Activated naive CD4-positive, alpha-beta T cell treated with anti-CD3 and anti-CD28 coated beads, Interleukin-2, amount 50 U/mL, for 72 hours (primary cell): ENCODE data around the gene TRABD2A. TPM values are rescaled to one million over a fixed set of nuclear protein-coding genes. Genes with fewer than 3 reads are reported as not detected.

ENCODE experiments used
- ATAC-seq, 2 donors: fragments of 150-1000 bp; cut with Tn5 transposase; 2 replicates each; pipeline ENCODE4 v1.10.0; 2021; ENCODE audit warnings: mild to moderate bottlenecking in 2 of 2, moderate library complexity in 2 of 2
- DNase-seq, 2 donors: peaks; one replicate each; pipeline ENCODE4 v3.0.0; 2021 to 2022; ENCODE audit warnings: low spot score in 2 of 2
- H3K27ac Mint-ChIP-seq, 2 donors: one replicate each; pipeline ENCODE4 v1.8.0; 2022; ENCODE audit warnings: mild to moderate bottlenecking in 2 of 2, mixed read lengths in 2 of 2
- H3K36me3 Mint-ChIP-seq, 2 donors: one replicate each; pipeline ENCODE4 v1.8.0; 2022; ENCODE audit warnings: mixed read lengths in 2 of 2
- H3K9me3 Mint-ChIP-seq, 2 donors: one replicate each; pipeline ENCODE4 v1.8.0; 2022; ENCODE audit warnings: mixed read lengths in 2 of 2
- total RNA-seq, 2 donors: library from RNA; stranded (reverse); gene quantifications; one replicate each; pipeline ENCODE4 v1.2.3, GENCODE V29; 2022

Gene TRABD2A
- total RNA-seq, 2 donors from 2014 or later: 53.6 to 59.9 TPM

- DNase-seq: no peak
- peak overlapping the region; percentile 96 to 99 for H3K27ac Mint-ChIP-seq
- peaks cover 26 to 44% of the 10 kb centered on the region in 2 donors for H3K36me3 Mint-ChIP-seq
- peaks cover 13 to 15% of the 10 kb centered on the region in 2 donors for H3K9me3 Mint-ChIP-seq
- peak; percentile 10 to 13 for ATAC-seq
Observed at GRCh38 chr2:84906900-84907714, 26.2 kb upstream of the TRABD2A start.

- Mint-ChIP-seq H3K36me3 (peaks cover 26 to 50% of the 10 kb centered on the region in 2 donors), H3K27ac (peak overlapping the region; percentile 96 to 99), H3K9me3 (peaks cover 13 to 15% of the 10 kb centered on the region in 2 donors)
- DNase-seq (peak; percentile 44 to 79), ATAC-seq (peak; percentile 13 to 23)
Observed at GRCh38 chr2:84906108-84906899, 25.4 kb upstream of the TRABD2A start.

DNA sequence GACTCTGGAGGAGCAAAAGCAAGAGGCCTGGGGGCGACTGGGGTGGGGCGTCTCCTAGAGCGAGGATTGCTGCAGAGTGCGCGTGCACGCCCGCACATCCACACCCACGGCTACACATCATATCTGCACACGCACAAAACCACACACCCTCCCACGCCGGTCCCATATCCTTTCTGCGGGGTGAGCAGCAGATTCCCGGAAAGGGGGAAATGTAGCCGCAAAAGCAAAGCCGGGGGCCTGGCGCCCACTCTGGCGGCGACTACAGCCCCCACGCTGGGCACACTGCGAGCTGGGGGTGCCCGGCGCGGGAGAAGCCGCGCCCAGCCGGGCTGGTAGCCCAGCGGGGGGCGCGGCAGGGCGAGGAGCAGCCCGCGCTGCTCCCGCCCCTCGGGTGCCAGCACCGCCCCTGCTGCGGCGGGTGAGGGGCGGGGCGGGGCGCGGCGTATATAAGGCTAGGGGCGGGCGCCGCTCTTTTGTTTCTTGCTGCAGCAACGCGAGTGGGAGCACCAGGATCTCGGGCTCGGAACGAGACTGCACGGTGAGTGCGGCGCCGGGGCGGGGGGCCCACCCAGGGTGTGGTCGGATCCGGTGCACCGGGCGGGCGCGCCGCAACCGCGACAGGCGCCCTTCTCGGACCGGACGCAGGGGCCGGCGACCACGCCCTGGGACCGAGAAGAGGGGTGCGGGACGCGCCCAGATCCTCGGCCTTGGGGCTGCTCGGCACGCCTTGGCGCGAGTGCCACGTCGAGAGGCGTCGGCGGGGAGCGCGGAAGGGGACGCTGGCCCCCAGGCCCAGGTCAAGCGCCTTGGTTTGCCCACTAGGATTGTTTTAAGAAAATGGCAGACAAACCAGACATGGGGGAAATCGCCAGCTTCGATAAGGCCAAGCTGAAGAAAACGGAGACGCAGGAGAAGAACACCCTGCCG is 24.6 kb upstream of the TRABD2A start, which contains the start of gene TMSB10:
Gene TMSB10, plus strand, starts transcription at position 476 of the 927 bp plus-strand sequence.
- ATAC-seq (peak; percentile 57 to 74), DNase-seq (peak; percentile 86 to 93)
- Mint-ChIP-seq H3K36me3 (peaks cover 31 to 50% of the 10 kb centered on the region in 2 donors), H3K9me3 (peaks cover 13 to 15% of the 10 kb centered on the region in 2 donors), H3K27ac (peak within 1 kb of the TSS; percentile 96 to 99)

- peaks cover 9 to 10% of the 10 kb centered on the region in 2 donors for H3K9me3 Mint-ChIP-seq
- peak overlapping the region; percentile 74 to 96 for H3K27ac Mint-ChIP-seq
- peaks cover 31 to 44% of the 10 kb centered on the region in 2 donors for H3K36me3 Mint-ChIP-seq
- DNase-seq: peak in 1 of 2 donors; percentile 41
- ATAC-seq: peak in 1 of 2 donors; percentile 3
Observed at GRCh38 chr2:84904717-84905174, 23.9 kb upstream of the TRABD2A start.

DNA sequence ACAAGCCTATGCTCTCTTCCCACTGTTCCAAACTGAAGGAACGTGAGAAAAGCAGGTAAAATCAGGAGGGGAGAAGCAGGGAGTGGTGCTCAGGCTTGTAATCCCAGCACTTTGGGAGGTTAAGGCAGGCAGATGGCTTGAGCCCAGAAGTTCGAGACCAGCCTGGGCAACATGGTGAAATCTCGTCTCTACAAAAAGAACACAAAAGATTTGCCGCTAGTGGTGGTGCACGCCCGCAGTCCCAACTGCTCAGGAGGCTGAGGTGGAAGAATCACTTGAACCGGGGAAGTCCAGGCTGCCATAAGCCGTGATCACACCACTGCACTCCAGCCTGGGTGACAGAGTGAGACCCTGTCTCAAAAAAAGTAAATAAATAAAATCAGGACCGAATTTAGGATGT is 23.3 kb upstream of the TRABD2A start:
- H3K36me3 Mint-ChIP-seq: peaks cover 31 to 38% of the 10 kb centered on the region in 2 donors
- DNase-seq: no peak

DNA sequence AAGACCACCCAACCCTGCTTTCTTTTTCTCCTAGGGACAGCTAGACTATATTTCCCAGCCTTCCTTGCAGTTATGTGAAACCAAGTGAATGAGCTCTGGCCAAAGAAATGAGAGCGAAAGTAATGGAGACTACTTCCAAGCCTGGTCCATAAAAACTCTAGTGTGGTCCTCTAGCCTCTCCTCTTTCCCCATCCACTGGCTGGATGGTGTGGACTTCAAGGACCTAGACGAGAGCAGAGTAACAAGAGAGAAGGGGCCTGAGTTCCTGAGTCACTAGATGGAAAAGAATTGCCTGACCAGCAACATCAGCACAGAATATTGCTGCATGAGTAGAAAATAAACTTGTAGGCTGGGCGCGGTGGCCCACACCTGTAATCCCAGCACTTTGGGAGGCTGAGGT is 21.6 kb upstream of the TRABD2A start:
- ATAC-seq: no peak
- H3K36me3 Mint-ChIP-seq: peaks cover 20 to 28% of the 10 kb centered on the region in 2 donors
- H3K27ac Mint-ChIP-seq: no peak overlapping the region
- no peak for DNase-seq
- peaks cover 0 to 4% of the 10 kb centered on the region in 2 donors for H3K9me3 Mint-ChIP-seq

More for the DNA sequence above, 23.3 kb upstream of the TRABD2A start:
- peak overlapping the region; percentile 36 to 96 for H3K27ac Mint-ChIP-seq
- no peak for ATAC-seq
- H3K9me3 Mint-ChIP-seq: peaks cover 3 to 4% of the 10 kb centered on the region in 2 donors

- DNase-seq (peak in 1 of 2 donors; percentile 48), ATAC-seq (peak in 1 of 2 donors; percentile 45)
- peaks cover 0 to 4% of the 10 kb centered on the region in 2 donors for H3K9me3 Mint-ChIP-seq
- peaks cover 12 to 23% of the 10 kb centered on the region in 2 donors for H3K36me3 Mint-ChIP-seq
- H3K27ac Mint-ChIP-seq: peak overlapping the region in 1 of 2 donors; percentile 13
Observed at GRCh38 chr2:84901593-84902120, 20.8 kb upstream of the TRABD2A start.

DNA sequence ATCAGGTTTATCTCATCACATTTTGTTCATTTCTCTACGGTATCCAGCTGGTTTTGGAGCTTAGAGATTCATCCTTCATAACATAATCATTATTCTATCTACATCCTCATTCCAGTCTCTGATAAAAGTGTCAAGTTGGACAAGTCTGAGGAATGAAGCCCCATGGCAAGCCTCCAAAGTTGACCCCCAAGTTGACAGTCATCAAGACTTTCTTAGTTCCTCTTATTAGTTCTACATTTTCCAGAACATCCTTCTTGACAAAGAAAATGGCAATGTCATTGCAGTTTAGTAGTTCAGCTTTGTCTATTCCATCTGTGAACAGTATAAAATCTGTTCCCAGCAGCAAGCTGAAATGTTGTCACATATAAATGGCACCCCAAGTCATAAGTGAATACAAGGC is 20.1 kb upstream of the TRABD2A start:
- DNase-seq (no peak), ATAC-seq (no peak)
- Mint-ChIP-seq H3K36me3 (peaks cover 5 to 19% of the 10 kb centered on the region in 2 donors), H3K27ac (peak overlapping the region in 1 of 2 donors; percentile 13), H3K9me3 (peaks cover 0 to 4% of the 10 kb centered on the region in 2 donors)

GRCh38 chr2:84899304-84900204 is 18.7 kb upstream of the TRABD2A start:
- ATAC-seq (no peak), DNase-seq (no peak)
- Mint-ChIP-seq H3K27ac (no peak overlapping the region), H3K9me3 (peaks cover 0 to 8% of the 10 kb centered on the region in 2 donors), H3K36me3 (peaks cover 4 to 22% of the 10 kb centered on the region in 2 donors)

- peaks cover 0 to 8% of the 10 kb centered on the region in 2 donors for H3K9me3 Mint-ChIP-seq
Observed at GRCh38 chr2:84897773-84898172, 16.9 kb upstream of the TRABD2A start.

DNA sequence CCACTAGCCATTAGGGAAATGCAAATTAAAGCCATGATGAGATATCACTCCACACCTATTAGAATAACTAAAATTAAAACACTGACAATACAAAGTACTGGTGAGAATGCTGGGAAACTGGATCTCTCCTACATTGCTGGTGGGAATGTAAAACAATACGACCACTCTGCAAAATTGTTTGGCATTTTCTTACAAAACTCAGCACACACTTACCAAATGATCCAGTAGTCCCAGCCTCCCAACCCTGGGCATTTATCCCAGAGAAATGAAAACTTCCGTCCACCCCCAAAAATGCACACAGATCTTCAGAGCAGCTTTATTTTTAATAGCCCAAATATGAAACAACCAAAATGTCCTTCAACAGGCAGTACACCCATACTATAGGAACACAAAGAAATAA is 15.7 kb upstream of the TRABD2A start:
- no peak for DNase-seq
- ATAC-seq: no peak
- Mint-ChIP-seq H3K9me3 (peaks cover 0 to 4% of the 10 kb centered on the region in 2 donors), H3K36me3 (peaks cover 4 to 18% of the 10 kb centered on the region in 2 donors), H3K27ac (peak overlapping the region in 1 of 2 donors; percentile 1)

More at GRCh38 chr2:84897773-84898172, 16.9 kb upstream of the TRABD2A start:
- peak overlapping the region; percentile 83 to 86 for H3K27ac Mint-ChIP-seq
- no peak for DNase-seq
- peak; percentile 32 to 60 for ATAC-seq
- H3K36me3 Mint-ChIP-seq: peaks cover 4 to 22% of the 10 kb centered on the region in 2 donors

DNA sequence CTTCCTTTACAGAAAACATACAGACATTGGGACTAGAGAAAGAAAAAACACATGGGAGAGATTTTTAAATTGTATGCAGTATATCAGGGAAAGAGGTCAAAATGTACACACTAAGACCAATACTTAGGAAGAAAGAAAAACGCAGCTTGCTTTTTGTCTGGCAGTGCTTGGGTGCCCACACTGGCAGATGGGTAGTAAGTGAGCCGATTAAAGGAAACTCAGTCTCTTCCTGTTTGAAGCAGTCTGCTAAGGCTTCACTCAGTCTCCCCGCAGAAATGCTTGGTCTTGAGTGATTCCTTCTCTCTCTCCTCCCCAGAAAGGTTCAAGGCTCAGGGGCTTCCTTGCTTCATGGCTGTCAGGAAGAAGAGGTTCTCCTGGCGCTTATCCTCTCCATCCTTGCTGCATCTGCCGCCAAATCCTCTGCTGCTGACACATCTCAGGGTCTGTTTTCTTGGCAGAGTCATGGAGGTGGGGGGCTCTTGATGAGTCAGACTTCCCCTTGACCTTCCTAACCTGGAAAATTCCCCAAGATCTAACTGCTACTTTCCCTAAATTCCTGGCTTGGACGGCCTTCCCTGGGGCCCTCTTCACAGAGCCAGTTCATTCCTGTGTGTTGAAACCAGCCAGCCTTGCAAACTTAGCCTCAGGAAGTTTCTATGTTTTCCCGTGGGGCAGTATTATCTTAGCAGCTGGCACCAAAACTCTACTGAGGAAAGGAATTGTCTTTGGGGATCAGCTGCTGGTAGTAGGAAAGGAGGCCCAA is 14.1 kb upstream of the TRABD2A start:
- ATAC-seq (peak; percentile 16 to 32), DNase-seq (no peak)
- Mint-ChIP-seq H3K27ac (peak overlapping the region; percentile 52 to 80), H3K9me3 (peaks cover 0 to 4% of the 10 kb centered on the region in 2 donors), H3K36me3 (peaks cover 0 to 16% of the 10 kb centered on the region in 2 donors)

DNA sequence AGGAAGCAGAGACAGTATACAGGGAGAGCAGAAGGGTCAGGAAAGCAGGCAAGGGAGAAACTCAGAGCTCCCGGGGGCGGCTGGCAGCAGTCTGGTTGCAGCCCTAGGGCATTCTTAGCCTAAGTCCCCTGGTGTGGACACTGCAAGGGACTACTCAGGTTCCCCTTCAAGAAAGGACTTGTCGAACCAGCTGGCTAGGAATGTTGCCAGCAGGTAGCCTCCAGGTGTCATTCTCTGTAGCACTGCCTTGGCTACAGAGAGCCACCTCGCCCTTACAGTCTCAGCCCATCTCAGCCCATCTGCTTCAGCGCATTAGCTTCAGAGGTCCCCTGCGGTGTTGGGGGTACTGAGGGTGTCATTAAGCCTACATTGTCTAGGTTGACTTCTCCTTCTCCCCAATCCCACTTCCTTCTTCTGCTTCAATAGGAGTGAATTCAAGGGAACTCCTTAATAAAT is 13.3 kb upstream of the TRABD2A start:
- Mint-ChIP-seq H3K36me3 (peaks cover 0 to 16% of the 10 kb centered on the region in 2 donors), H3K27ac (peak overlapping the region in 1 of 2 donors; percentile 80), H3K9me3 (peaks cover 0 to 4% of the 10 kb centered on the region in 2 donors)
- ATAC-seq (peak in 1 of 2 donors; percentile 33), DNase-seq (no peak)
